Activated CD4-positive, CD25-positive, alpha-beta regulatory T cell treated with anti-CD3 and anti-CD28 coated beads, Interleukin-2, amount 50 U/mL, for 16 hours (primary cell): ENCODE measurements around the gene CCDC149.
"Not testable (repeated sequence)": the region's sequence is repeated elsewhere in the genome, so short reads cannot be mapped to it uniquely, and the experiment has no call there.

Experiments
- DNase-seq: peaks from one replicate; pipeline ENCODE4 v3.0.0-alpha.2; 2020; ENCODE audit warnings: low read depth, low spot score

CCDC149 gene

DNA sequence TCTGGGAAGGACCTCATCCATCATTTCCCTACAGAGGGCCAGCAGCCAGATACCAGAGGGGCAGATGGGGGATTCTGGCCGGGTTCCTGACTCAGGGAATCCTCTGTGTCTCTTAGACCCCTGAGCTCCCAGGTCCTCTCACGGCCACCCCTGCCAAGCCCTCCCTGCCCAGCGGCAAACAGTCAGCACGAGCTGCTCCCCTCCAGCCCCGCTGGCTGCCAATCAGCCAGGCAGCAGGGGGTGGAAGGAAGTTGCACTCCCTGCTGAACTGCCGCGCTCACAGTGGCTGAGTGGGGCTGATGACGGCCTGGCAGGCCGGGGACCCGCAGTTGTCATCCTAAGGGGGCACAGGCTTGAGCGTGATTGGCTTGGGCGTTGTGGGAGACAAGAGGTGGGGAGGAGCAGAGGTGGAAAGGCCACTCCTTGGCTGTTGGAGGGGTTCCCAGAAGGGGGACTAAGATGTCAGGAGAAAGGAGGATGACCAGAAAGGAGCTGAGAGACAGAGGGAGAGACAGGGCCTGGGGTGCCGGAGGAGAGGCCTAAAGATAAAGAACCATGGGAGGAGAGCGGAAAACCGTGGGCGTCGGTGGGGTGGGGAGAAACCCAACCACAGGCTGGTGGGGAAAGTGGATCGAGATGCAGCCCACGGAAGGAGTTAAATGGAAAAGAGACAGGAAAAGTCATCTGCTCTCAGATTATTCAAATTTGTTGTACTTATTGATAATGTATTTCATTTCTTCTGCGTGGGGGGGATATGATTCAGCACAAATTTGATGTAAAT lies 4.4 kb upstream of the CCDC149 start:
- DNase-seq, result no peak

DNA sequence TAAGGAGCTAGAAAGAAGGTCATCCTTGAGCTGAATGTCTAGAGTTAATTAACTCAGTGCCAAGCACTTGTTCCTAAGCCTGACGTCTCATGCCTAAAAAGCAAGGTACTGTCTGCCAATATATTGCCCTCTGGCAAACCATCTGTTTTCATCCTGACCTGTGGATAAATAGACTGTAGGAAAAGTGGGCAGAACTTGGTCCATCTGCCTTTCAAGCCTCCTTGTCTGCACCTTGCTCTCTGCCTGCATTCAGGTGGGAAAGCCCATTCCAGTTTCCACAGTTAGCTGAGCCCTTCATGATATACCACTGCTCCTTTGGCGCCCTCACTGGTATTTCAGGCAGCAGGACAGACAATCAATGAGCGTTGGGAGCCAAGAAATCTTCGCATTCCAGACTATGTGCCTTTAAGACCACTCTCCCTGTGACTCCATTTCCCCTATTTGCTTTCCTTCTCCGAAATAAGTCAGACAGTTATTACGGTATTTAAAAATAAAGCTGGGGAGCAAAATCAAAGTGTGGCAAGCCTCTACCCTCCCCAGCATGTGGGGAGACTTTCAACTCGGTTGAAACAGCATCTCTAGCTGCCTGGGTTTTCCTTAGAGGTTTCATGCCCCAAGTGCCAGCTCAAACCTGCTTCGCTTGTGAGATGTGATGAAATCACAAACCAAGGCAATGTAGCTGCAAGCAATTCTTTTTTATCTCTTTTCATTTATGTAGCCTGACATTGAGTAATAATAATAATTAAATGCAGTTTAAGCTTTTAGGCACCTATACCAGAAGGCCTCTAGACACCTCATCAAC lies 2.5 kb upstream of the CCDC149 start:
- no peak for DNase-seq

DNA sequence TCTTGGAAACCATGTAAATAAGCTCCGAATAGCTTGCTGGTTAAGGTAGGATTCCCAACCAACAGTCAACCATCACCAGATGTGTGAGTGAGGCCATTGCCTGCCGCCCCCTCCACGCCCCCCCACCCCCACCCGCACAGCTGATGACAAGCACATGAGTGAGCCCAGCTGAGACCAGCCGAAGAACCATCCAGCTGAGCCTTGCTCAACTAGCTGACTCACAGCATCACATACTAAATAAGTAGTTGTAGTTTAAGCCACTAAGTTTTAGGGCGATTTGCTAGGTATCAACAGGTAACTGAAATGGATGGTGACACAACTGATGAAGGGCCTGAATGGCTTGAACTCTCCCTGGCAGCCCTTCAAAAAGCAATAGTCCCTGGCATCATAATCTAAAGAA lies 1.6 kb upstream of the CCDC149 start:
- no peak for DNase-seq

- no peak for DNase-seq
These were observed 260 bp upstream of the CCDC149 start for GRCh38 chr4:24913119-24913485.

GRCh38 chr4:24910499-24910898 lies 2.3 kb downstream of the CCDC149 start:
- DNase-seq, result no peak

DNA sequence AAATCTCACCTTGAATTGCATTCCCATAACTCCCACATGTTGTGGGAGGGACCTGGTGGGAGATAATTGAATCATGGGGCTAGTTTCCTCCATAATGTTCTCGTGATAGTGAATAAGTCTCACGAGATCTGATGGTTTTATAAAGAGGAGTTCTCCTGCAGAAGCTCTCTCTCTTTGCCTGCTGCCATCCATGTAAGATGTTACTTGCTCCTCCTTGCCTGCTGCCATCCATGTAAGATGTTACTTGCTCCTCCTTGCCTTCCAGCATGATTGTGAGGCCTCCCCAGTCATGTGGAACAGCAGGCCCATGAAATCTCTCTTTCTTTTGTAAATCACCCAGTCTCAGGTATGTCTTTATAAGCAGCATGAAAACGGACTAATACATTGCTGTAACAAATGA lies 3.2 kb downstream of the CCDC149 start:
- not testable (repeated sequence) for DNase-seq

- no peak for DNase-seq
These were observed 15.2 kb downstream of the CCDC149 start for GRCh38 chr4:24897639-24898038.

DNA sequence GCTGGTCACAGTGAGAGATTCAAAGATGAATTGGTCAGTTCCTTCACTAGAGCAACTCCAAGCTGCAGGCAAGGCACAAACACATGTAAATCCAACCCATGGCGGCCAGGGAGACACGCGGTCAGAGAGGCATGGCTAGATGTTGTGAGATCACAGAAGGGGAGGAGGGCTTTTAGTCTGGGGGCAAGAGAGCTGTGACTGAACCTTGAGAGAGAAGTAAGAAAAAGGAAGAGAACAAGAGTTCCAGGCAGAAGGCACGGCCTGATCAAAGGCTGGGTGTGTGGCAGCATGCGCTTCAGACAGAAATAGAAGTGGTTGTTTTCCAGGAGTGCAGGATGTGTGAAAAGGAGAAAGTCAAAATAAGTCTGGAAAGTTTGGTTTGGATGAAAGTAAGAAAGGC lies 15.9 kb downstream of the CCDC149 start:
- DNase-seq, result no peak

DNA sequence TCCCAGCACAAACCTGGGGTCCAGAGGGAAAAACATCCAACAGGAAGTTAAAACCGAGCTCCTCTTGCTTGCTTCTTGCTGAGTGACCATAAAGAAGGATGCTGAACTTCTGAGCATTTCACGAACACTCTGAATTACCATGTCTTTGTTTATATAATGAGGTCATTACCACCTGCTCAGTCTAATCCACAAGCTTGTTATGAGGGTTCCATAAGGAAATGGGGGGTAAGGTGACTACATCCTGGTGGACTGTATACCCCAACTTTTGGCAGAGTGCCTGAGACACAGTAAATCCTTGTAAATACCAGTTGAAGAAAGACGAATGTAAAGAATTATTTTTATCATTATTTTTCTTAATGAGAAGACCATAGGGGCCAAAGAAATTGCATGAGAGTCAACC lies 16.8 kb downstream of the CCDC149 start:
- DNase-seq, result no peak

- DNase-seq, result no peak
These were observed 17.4 kb downstream of the CCDC149 start for GRCh38 chr4:24895461-24895860.

DNA sequence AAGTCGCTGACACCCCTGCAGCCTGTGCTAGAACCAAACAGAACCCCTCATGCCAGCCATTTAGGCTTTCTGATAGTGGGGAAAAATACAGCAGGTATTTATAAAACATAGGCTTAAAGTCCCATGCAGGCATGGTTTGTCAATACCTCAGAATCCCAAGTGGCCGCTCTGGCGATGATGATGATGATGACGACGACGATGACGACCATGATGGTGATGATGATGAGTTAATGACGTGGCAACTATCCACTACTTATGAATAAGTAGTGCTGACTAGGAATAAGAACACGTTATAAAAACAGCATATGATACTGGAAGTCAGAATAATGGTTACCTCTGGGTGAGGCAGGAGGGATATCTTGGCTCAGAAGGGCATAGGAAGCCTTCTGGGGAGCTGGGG lies 18.0 kb downstream of the CCDC149 start:
- DNase-seq, result no peak

- DNase-seq, result no peak
These were observed 18.6 kb downstream of the CCDC149 start for GRCh38 chr4:24894243-24894642.

DNA sequence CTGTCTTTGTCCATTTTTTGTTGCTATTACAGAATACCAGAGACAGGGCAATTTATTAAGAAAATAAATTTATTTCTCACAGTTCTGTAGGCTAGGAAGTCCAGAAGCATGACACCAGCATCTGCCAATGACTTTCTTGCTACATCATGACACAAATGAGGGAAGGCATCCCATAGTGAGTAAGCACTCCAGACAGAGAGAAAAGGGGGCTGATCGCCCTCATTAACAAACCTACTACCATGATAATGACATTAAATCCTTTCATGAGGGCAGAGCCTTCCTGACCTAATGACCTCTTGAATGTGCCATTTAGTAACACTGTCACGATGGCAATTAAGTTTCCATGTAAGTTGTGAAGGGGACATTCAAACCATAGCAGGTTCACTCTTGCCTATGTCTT lies 20.1 kb downstream of the CCDC149 start:
- DNase-seq, result no peak

- no peak for DNase-seq
These were observed 20.6 kb downstream of the CCDC149 start for GRCh38 chr4:24892278-24892677.

GRCh38 chr4:24890561-24891126 lies 22.2 kb downstream of the CCDC149 start:
- DNase-seq, result no peak

GRCh38 chr4:24889991-24890390 lies 22.9 kb downstream of the CCDC149 start:
- DNase-seq, result no peak

DNA sequence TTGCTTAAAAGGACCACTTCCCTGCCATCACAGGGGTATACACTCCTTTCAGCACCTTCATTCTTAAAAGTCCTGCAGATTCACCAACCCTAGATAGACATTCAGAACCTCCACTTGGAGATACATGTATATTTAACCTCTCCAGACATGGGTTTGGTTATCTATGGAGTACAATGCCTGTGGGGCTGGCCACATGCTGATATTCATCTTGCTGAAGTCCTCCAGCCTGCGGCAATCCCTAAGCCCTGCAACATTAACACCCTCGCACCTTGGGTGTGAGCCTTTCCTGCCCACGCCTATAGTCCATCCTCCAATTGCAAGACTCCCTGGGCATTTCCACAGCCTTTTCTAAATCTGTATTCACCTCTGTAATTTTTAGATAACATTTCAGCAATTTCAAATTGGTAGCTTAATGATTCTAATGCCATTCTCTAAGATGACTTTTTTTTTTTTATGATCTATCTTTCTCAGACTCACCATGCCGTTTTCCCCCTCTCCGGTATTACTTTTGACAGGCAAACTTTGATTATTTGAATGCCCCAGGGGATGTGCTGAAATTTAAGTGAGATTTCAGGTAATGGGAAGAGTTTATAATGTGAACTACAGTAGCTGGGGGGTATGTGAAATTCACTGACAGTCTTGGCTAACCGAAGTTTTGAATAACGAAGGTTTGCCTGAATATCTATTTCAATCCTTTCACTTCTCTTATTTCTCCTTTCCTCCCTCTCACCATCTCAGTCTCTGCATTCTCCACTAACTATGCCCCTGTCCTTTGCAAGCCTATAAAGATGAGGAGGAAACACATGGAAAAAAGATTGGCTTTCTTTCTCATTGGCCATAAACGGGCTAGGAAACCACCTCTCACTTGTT lies 24.1 kb downstream of the CCDC149 start:
- DNase-seq, result no peak

GRCh38 chr4:24887881-24888430 lies 24.9 kb downstream of the CCDC149 start:
- no peak for DNase-seq

GRCh38 chr4:24886596-24886995 lies 26.2 kb downstream of the CCDC149 start:
- DNase-seq, result no peak

DNA sequence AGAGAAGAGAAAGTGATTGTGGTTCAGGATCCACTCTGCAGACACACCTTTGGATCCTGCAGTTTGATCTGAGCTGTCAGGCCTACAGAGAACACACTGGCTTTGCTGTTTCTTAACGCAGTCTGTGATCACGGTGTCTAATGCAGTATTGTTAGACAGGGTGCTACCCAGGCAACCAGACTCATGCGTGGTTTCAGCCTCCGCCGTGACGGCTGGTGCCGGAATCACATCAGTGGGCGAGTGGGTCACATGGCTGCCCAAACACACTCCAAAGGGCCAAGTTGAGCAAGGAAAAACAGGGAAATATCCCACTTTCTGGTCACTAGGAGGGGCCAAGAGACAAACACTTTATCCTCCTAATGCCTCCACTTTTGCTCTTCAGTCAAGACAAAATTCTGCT lies 27.5 kb downstream of the CCDC149 start:
- no peak for DNase-seq

GRCh38 chr4:24884902-24885301 lies 27.9 kb downstream of the CCDC149 start:
- no peak for DNase-seq
